A673 (cell line): ENCODE results near the gene ALKBH2.

Source experiments
- EZH2 ChIP-seq: fragments of 200-600 bp; sonication (generic); IDR thresholded peaks from 2 replicates; pipeline ENCODE4 v1.6.1; 2017; ENCODE audit warnings: borderline replicate concordance, low read depth, mild to moderate bottlenecking, mixed read lengths, antibody characterized with exemption, low read length; ENCODE audit not compliant: poor library complexity, severe bottlenecking
- TF ChIP-seq, protein P1 (sequence below): fragments of 300-800, 200-600 bp; sonication (generic); conservative IDR thresholded peaks from 2 replicates; pipeline ENCODE4 v1.5.1; 2017; ENCODE audit warnings: low read depth, mild to moderate bottlenecking, antibody characterized with exemption, low read length, moderate library complexity, mixed read lengths

DNA sequence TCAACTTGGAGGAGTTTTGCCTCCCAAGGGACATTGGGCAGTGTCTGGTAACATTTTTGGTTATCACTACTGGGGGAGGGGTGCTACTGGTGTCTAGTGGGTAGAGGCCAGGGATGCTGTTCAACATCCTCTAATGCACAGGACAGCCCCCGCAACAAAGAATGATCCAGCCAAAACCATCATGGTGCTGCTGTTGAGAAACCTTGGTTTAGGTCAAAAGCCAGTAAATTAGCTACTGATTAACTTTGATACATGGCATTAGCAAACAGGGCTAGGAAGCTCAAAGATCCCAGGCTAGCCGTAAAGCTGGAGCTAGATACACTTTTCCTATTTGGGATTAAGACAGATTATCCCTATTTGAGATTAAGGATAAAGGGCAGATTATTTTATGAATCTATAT lies 8.8 kb downstream of the ALKBH2 start:
- TF ChIP-seq, protein P1, sequence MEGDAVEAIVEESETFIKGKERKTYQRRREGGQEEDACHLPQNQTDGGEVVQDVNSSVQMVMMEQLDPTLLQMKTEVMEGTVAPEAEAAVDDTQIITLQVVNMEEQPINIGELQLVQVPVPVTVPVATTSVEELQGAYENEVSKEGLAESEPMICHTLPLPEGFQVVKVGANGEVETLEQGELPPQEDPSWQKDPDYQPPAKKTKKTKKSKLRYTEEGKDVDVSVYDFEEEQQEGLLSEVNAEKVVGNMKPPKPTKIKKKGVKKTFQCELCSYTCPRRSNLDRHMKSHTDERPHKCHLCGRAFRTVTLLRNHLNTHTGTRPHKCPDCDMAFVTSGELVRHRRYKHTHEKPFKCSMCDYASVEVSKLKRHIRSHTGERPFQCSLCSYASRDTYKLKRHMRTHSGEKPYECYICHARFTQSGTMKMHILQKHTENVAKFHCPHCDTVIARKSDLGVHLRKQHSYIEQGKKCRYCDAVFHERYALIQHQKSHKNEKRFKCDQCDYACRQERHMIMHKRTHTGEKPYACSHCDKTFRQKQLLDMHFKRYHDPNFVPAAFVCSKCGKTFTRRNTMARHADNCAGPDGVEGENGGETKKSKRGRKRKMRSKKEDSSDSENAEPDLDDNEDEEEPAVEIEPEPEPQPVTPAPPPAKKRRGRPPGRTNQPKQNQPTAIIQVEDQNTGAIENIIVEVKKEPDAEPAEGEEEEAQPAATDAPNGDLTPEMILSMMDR: no peak
- no peak for TF ChIP-seq EZH2
